Smooth muscle cell of trachea (primary cell): ENCODE results near the gene PCDHGB1. TPM values are rescaled to one million over a fixed set of nuclear protein-coding genes. Genes with fewer than 3 reads are reported as not detected.

Experiments
- total RNA-seq: library from RNA; depleted of rRNA; stranded (reverse); fragments of >200 nt; gene quantifications from 2 replicates; pipeline ENCODE4 v1.2.1, GENCODE V29; 2014

Gene PCDHGB1
- total RNA-seq, 1 donor from 2014 or later = 4.4 TPM

GRCh38 chr5:141397756-141398551, 48.1 kb downstream of the PCDHGB1 start, which contains the start of gene PCDHGB5:
PCDHGB5 (plus strand) TSS chr5:141397947; CDS start chr5:141398128, 181 bp downstream.

Other genes starting within 250 kb of the PCDHGB1 start
- gene PCDHB3, start 249.6 kb upstream of the PCDHGB1 start, total RNA-seq = 0.29 and 0.50 TPM in 2 replicates
- 0.15 and 0.17 TPM in 2 replicates for gene PCDHB4, start 228.3 kb upstream of the PCDHGB1 start, total RNA-seq
- gene PCDHB5, start 214.9 kb upstream of the PCDHGB1 start, total RNA-seq = 0.29 and 1.3 TPM in 2 replicates
- 0.33 TPM in 1 of 2 replicates, not detected in the other for gene PCDHB6, start 200.0 kb upstream of the PCDHGB1 start, total RNA-seq
- gene PCDHB7, start 177.5 kb upstream of the PCDHGB1 start, total RNA-seq = under 0.01 and 0.66 TPM in 2 replicates
- gene PCDHB8, start 172.3 kb upstream of the PCDHGB1 start, total RNA-seq = 0.50 TPM in 1 of 2 replicates, not detected in the other
- 0.15 and 0.50 TPM in 2 replicates for gene PCDHB16, start 167.7 kb upstream of the PCDHGB1 start, total RNA-seq
- gene PCDHB9, start 162.9 kb upstream of the PCDHGB1 start, total RNA-seq = under 0.01 and 0.17 TPM in 2 replicates
- gene PCDHB10, start 157.7 kb upstream of the PCDHGB1 start, total RNA-seq = 0.15 and 0.66 TPM in 2 replicates
- gene PCDHB11, start 150.5 kb upstream of the PCDHGB1 start, total RNA-seq = 0.50 TPM in 1 of 2 replicates, not detected in the other
- 0.15 and 0.33 TPM in 2 replicates for gene PCDHB12, start 141.4 kb upstream of the PCDHGB1 start, total RNA-seq
- gene PCDHB13, start 136.2 kb upstream of the PCDHGB1 start, total RNA-seq = under 0.01 and 1.3 TPM in 2 replicates
- gene PCDHB14, start 126.8 kb upstream of the PCDHGB1 start, total RNA-seq = 0.15 and 1.2 TPM in 2 replicates
- under 0.01 and 0.66 TPM in 2 replicates for gene PCDHB15, start 104.7 kb upstream of the PCDHGB1 start, total RNA-seq
- 0.50 and 1.0 TPM in 2 replicates for gene SLC25A2, start 46.0 kb upstream of the PCDHGB1 start, total RNA-seq
- 70.8 and 74.8 TPM in 2 replicates for gene TAF7, start 29.3 kb upstream of the PCDHGB1 start, total RNA-seq
- gene PCDHGA1, start 19.6 kb upstream of the PCDHGB1 start, total RNA-seq = 1.3 and 2.3 TPM in 2 replicates
- 3.3 and 6.6 TPM in 2 replicates for gene PCDHGA2, start 11.3 kb upstream of the PCDHGB1 start, total RNA-seq
- 1.3 and 2.6 TPM in 2 replicates for gene PCDHGA3, start 6.3 kb upstream of the PCDHGB1 start, total RNA-seq
- gene PCDHGA4, start 4.9 kb downstream of the PCDHGB1 start, total RNA-seq = 8.9 and 11.1 TPM in 2 replicates
- 5.1 TPM in 2 replicates for gene PCDHGB2, start 9.9 kb downstream of the PCDHGB1 start, total RNA-seq
- 2.8 and 3.5 TPM in 2 replicates for gene PCDHGA5, start 14.1 kb downstream of the PCDHGB1 start, total RNA-seq
- 7.1 and 9.4 TPM in 2 replicates for gene PCDHGB3, start 20.1 kb downstream of the PCDHGB1 start, total RNA-seq
- gene PCDHGA6, start 23.8 kb downstream of the PCDHGB1 start, total RNA-seq = 4.8 and 6.3 TPM in 2 replicates
- gene PCDHGA7, start 32.6 kb downstream of the PCDHGB1 start, total RNA-seq = 5.4 and 8.4 TPM in 2 replicates
- gene PCDHGB4, start 37.6 kb downstream of the PCDHGB1 start, total RNA-seq = 21.5 and 38.4 TPM in 2 replicates
- 3.9 and 5.6 TPM in 2 replicates for gene PCDHGA8, start 42.5 kb downstream of the PCDHGB1 start, total RNA-seq
- 27.9 and 40.4 TPM in 2 replicates for gene PCDHGB5, start 47.8 kb downstream of the PCDHGB1 start, total RNA-seq
- 7.4 and 8.0 TPM in 2 replicates for gene PCDHGA9, start 52.7 kb downstream of the PCDHGB1 start, total RNA-seq
- gene PCDHGB6, start 57.9 kb downstream of the PCDHGB1 start, total RNA-seq = 5.1 and 6.5 TPM in 2 replicates
- gene PCDHGA10, start 62.9 kb downstream of the PCDHGB1 start, total RNA-seq = 13.8 and 14.7 TPM in 2 replicates
- gene PCDHGB7, start 67.6 kb downstream of the PCDHGB1 start, total RNA-seq = 15.7 and 16.4 TPM in 2 replicates
- gene PCDHGA11, start 71.0 kb downstream of the PCDHGB1 start, total RNA-seq = 23.0 and 26.9 TPM in 2 replicates
- gene PCDHGA12, start 80.4 kb downstream of the PCDHGB1 start, total RNA-seq = 26.0 and 35.4 TPM in 2 replicates
- 94.1 and 137 TPM in 2 replicates for gene PCDHGC3, start 125.9 kb downstream of the PCDHGB1 start, total RNA-seq
- 4.5 and 6.0 TPM in 2 replicates for gene PCDHGC4, start 134.9 kb downstream of the PCDHGB1 start, total RNA-seq
- gene PCDHGC5, start 139.0 kb downstream of the PCDHGB1 start, total RNA-seq = 7.9 and 8.1 TPM in 2 replicates